Left lung (tissue), 10 donors: ENCODE data around the gene LGR4. TPM values are rescaled to one million over a fixed set of nuclear protein-coding genes. Genes with fewer than 3 reads are reported as not detected.

Experiments
- ATAC-seq: fragments of 200-7000 bp; cut with Tn5 transposase; one replicate; pipeline ENCODE4 v1.9.1; 2020; ENCODE audit warnings: moderate library complexity
- DNase-seq, 4 donors: peaks; one replicate each; pipeline ENCODE4 v3.0.0-alpha.2; 2013 to 2020
- H3K27ac ChIP-seq, 2 donors: fragments of 200-600 bp; sonication (generic) in 1 of 2; one replicate each; pipeline versions ENCODE4 v1.5.0 to v1.8.0; 2020 to 2021
- H3K27me3 ChIP-seq, 2 donors: fragments of 200-600 bp; sonication (generic) in 1 of 2; one replicate each; pipeline versions ENCODE4 v1.5.0 to v1.8.0; 2020 to 2021
- H3K36me3 ChIP-seq, 2 donors: fragments of 200-600 bp; sonication (generic) in 1 of 2; one replicate each; pipeline versions ENCODE4 v1.5.0 to v1.8.0; 2020 to 2021
- H3K4me1 ChIP-seq, 2 donors: fragments of 200-600 bp; one replicate each; pipeline ENCODE4 v1.8.0; 2021
- H3K4me3 ChIP-seq, 2 donors: fragments of 200-600 bp; sonication (generic) in 1 of 2; one replicate each; pipeline versions ENCODE4 v1.5.0 to v1.8.0; 2020 to 2021; ENCODE audit warnings: mild to moderate bottlenecking in 1 of 2
- H3K9me3 ChIP-seq, 2 donors: fragments of 200-600 bp; sonication (generic) in 1 of 2; one replicate each; pipeline versions ENCODE4 v1.5.0 to v1.8.0; 2020 to 2021
- intact Hi-C, 2 donors: fragments of 100-400 bp; cut with DNase I; formaldehyde crosslinking; loops; one replicate each; pipeline versions ENCODE4 v1.11.2 to v1.14.2; 2022
- polyA plus RNA-seq, 6 donors: library from polyadenylated mRNA; unstranded; fragments of 120-200 nt; gene quantifications; one replicate each; pipeline ENCODE4 v1.2.1, GENCODE V29; 2013; ENCODE audit not compliant: insufficient read length in 6 of 6
- total RNA-seq, 2 donors: library from RNA; stranded (reverse); fragmentation: NEBNext Ultra II Directional; extraction: Animal tissue kit (Norgen Biotek cat#: 25700); gene quantifications; one replicate each; pipeline ENCODE4 v1.2.1, GENCODE V29; 2021
- TF ChIP-seq, protein P1 (sequence below), 2 donors: fragments of 200-600 bp; sonication (generic) in 1 of 2; IDR thresholded peaks; one replicate each; pipeline versions ENCODE4 v1.5.0 to v1.8.0; 2021; ENCODE audit warnings: antibody characterized with exemption in 2 of 2
- donor health status: DM: no; HTN: yes; CAD: no.
- donor health status: DM: no; HTN: no; CAD: no.

Gene LGR4
- total and polyA plus RNA-seq, 8 donors = 4.0 to 23.7 (median 21.7) TPM

DNA sequence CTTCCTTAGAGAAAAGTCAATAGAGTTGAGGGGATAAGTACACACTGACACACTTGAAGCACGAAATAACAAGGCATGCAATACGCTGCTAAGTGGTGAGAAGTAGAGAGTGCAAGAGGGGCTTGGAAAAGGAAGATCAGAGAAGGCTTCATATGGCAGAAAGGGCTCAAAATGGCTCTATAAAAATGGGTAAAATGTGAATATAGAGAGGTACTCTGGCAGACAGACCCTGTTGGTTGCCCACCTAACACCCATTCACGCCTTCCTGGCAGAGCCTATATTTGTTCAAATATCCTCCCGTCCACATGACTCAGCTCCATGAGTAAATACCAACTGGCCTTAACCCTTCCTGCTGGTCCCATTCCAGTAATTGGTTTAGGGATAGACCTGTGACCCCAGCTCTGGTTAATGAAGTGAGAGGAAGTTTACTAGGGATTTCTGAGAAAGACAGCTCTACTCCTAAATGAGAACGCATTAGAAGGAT lies 70.7 kb downstream of the LGR4 start:
- Histone ChIP-seq H3K27ac (no peak overlapping the region), H3K4me3 (no peak overlapping the region), H3K36me3 (no peaks in the 10 kb centered on the region), H3K9me3 (no peaks in the 10 kb centered on the region), H3K4me1 (no peaks in the 10 kb centered on the region), H3K27me3 (peaks cover 0 to 5% of the 10 kb centered on the region in 2 donors)
- intact Hi-C loops = no loop called here
- DNase-seq (no peak), ATAC-seq (peak; percentile 94)
- TF ChIP-seq, protein P1, sequence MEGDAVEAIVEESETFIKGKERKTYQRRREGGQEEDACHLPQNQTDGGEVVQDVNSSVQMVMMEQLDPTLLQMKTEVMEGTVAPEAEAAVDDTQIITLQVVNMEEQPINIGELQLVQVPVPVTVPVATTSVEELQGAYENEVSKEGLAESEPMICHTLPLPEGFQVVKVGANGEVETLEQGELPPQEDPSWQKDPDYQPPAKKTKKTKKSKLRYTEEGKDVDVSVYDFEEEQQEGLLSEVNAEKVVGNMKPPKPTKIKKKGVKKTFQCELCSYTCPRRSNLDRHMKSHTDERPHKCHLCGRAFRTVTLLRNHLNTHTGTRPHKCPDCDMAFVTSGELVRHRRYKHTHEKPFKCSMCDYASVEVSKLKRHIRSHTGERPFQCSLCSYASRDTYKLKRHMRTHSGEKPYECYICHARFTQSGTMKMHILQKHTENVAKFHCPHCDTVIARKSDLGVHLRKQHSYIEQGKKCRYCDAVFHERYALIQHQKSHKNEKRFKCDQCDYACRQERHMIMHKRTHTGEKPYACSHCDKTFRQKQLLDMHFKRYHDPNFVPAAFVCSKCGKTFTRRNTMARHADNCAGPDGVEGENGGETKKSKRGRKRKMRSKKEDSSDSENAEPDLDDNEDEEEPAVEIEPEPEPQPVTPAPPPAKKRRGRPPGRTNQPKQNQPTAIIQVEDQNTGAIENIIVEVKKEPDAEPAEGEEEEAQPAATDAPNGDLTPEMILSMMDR (IDR thresholded peaks at IDR 0.05) = no peak

DNA sequence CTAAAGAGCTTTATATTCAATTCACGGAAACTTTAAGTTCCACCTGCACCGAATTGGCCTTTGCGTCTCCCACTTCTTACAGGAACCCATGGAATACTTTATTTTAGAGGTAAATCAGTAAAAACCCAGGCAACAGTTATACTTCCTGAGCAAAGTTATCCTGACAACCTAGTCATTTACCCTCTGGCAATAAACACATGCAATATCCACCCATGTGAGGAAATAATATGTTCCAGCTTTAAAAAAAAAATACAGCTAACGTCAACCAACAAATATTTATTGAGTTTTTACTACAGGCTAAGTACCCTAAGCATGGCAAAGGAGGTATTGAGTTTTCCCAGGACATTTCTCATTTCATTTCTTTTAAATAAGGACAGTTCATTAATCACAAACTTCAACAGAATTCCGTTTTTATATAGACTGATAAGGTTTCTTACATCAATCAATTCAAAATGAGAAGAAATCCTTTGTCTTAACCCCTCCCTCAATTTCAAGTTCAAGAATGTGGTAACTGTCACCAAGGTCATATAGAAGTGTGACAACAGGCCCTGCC lies 71.2 kb downstream of the LGR4 start:
- peak; percentile 7 for ATAC-seq
- DNase-seq = no peak
- Histone ChIP-seq H3K9me3 (no peaks in the 10 kb centered on the region), H3K4me3 (no peak overlapping the region), H3K36me3 (no peaks in the 10 kb centered on the region), H3K27ac (no peak overlapping the region), H3K4me1 (peaks cover 0 to 2% of the 10 kb centered on the region in 2 donors), H3K27me3 (peaks cover 0 to 5% of the 10 kb centered on the region in 2 donors)
- TF ChIP-seq, protein P1 (IDR thresholded peaks at IDR 0.05) = no peak
- intact Hi-C loops = no loop called here

DNA sequence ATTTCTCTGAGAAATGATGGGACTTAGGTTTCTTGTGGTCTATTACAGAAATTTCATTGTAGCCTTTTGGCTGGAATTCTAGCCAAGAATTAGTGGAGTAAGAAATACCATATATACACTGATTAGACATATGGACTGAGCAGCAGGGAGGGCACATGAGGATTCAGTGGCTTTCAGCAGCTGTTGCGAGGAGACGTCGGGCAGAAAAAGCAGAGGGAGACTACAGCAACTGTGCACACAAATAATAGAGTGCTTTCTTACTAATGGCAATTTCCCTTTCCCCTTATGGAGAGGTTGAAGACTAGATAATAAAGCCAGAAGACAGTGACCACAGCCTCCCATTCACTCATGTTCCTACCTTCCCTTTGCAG lies 74.2 kb downstream of the LGR4 start:
- Histone ChIP-seq H3K9me3 (no peaks in the 10 kb centered on the region), H3K36me3 (no peaks in the 10 kb centered on the region), H3K4me3 (no peak overlapping the region), H3K27me3 (peaks cover 0 to 5% of the 10 kb centered on the region in 2 donors), H3K4me1 (peaks cover 0 to 4% of the 10 kb centered on the region in 2 donors), H3K27ac (no peak overlapping the region)
- TF ChIP-seq, protein P1 (IDR thresholded peaks at IDR 0.05) = no peak
- ATAC-seq (no peak), DNase-seq (no peak)
- intact Hi-C loops = no loop called here

DNA sequence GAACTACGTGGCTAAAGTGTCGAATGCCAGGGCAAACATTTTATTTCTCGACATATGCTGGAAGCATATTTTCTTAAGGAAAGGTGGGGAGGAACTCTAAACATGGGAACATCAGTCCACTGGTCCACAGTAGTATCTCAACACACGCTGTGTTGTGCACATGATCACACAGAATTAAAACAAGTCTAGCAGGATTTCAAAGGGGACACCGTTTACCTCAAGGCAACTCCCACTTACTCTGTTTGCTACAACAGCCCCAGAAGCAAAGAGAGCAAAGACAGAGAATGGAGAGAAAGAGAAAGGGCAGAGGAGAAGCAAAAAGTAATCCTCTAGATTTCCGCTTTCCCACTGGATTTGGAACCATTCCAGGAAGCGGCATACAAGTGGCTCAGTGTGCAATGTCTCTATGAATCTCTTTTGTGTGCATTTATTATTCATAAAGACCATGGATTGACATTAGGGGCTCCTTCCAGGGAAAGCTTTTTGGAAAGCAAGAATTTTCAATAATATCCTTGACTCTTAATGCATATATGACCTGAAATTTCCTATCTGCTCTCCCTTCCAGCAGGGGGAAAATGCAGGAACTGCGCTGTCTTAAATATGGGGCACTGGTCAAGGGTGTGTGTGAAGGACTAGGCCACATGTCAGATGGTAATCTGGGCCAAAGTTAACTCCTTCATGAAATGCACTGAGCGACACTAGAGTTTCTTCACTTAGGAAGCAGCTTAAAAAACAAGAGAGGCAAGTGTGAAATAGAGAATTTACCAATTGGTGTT lies 74.8 kb downstream of the LGR4 start:
- no peak overlapping the region for H3K27ac ChIP-seq
- peaks cover 0 to 4% of the 10 kb centered on the region in 2 donors for H3K4me1 ChIP-seq
- H3K4me3 ChIP-seq = no peak overlapping the region
- DNase-seq (no peak), ATAC-seq (no peak)
- intact Hi-C loops = no loop called here
- TF ChIP-seq, protein P1 (IDR thresholded peaks at IDR 0.05) = no peak
- H3K9me3 ChIP-seq = no peaks in the 10 kb centered on the region
- peaks cover 0 to 5% of the 10 kb centered on the region in 2 donors for H3K27me3 ChIP-seq
- no peaks in the 10 kb centered on the region for H3K36me3 ChIP-seq

DNA sequence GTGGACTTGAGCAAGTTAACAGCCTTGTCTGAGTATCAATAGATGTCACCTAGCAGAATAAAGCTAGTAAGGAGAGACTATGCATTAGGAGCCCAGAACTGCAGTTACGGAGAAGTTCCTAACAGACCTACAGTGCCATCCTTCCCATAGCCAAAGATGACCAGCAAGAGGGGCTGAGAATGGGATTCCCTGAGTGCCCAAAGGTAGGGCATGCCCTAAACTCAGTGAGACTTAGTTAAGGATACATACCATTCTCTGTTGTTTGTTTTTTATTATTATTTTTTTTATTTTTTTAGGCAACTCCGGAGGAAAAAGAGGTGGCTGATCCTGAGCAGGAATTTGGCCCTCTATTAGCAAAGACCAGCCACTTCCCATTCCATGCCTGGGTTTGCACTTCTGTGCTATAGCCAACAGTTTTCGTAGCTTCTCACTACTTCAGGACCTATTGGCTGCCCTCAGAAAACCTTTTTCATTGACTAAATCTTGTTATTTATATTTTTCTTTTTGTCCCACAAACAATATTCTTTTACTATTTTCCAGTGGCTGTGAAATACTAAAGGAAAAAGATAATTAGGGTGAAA lies 76.2 kb downstream of the LGR4 start:
- DNase-seq = no peak
- peaks cover 0 to 4% of the 10 kb centered on the region in 2 donors for H3K4me1 ChIP-seq
- TF ChIP-seq, protein P1 (IDR thresholded peaks at IDR 0.05) = no peak
- no peak overlapping the region for H3K27ac ChIP-seq
- no peak for ATAC-seq
- H3K4me3 ChIP-seq = no peak overlapping the region
- intact Hi-C loops = no loop called here
- no peaks in the 10 kb centered on the region for H3K36me3 ChIP-seq
- H3K27me3 ChIP-seq = peaks cover 0 to 5% of the 10 kb centered on the region in 2 donors
- no peaks in the 10 kb centered on the region for H3K9me3 ChIP-seq
